Inflammatory macrophage treated with lipopolysaccharide for 4 hours (primary cell): Measurements from ENCODE around the gene INTS1.

Experiments
- DNase-seq: peaks from one replicate; pipeline ENCODE4 v3.0.0-alpha.2; 2020

Gene INTS1

GRCh38 chr7:1503816-1504775, at the start of gene INTS1:
Gene INTS1 (minus strand): TSS chr7:1504389. CDS start chr7:1503960, 429 bp downstream.
- DNase-seq = peak; percentile 94

GRCh38 chr7:1553512-1554210, 49.5 kb upstream of the INTS1 start:
- DNase-seq = no peak

- DNase-seq = no peak
Observed at GRCh38 chr7:1552200-1552599, 48.0 kb upstream of the INTS1 start.

- DNase-seq = no peak
Observed at GRCh38 chr7:1550846-1551155, 46.6 kb upstream of the INTS1 start.

- DNase-seq = no peak
Observed at GRCh38 chr7:1550005-1550845, 46.0 kb upstream of the INTS1 start.

GRCh38 chr7:1549357-1550004, 45.3 kb upstream of the INTS1 start:
- no peak for DNase-seq

- DNase-seq = no peak
Observed at GRCh38 chr7:1548944-1549343, 44.8 kb upstream of the INTS1 start.

- DNase-seq = peak; percentile 35
Observed at GRCh38 chr7:1548438-1548831, 44.2 kb upstream of the INTS1 start.

- no peak for DNase-seq
Observed at GRCh38 chr7:1547777-1548437, 43.7 kb upstream of the INTS1 start.

GRCh38 chr7:1546909-1547776, 43.0 kb upstream of the INTS1 start:
- DNase-seq = no peak

- DNase-seq = no peak
Observed at GRCh38 chr7:1546274-1546908, 42.2 kb upstream of the INTS1 start.

- no peak for DNase-seq
Observed at GRCh38 chr7:1545417-1546246, 41.4 kb upstream of the INTS1 start.

- DNase-seq = no peak
Observed at GRCh38 chr7:1544896-1545416, 40.8 kb upstream of the INTS1 start.

GRCh38 chr7:1544178-1544895, 40.1 kb upstream of the INTS1 start:
- DNase-seq = peak; percentile 16

- no peak for DNase-seq
Observed at GRCh38 chr7:1543826-1544177, 39.6 kb upstream of the INTS1 start.

- no peak for DNase-seq
Observed at GRCh38 chr7:1542841-1543747, 38.9 kb upstream of the INTS1 start.

GRCh38 chr7:1542329-1542728, 38.1 kb upstream of the INTS1 start:
- DNase-seq = no peak
